Retinal pigment epithelial cell (primary cell): Measurements from ENCODE around the gene CXCL6.

ENCODE experiments used
- DNase-seq: peaks from one replicate; pipeline ENCODE4 v3.0.0-alpha.2; 2010; ENCODE audit warnings: low read depth
- H3K4me3 ChIP-seq: 2 replicates; pipeline ENCODE4 v1.5.1; 2011; ENCODE audit warnings: mild to moderate bottlenecking, low read length, control low read depth, moderate library complexity
- TF ChIP-seq, protein P1 (sequence below): conservative IDR thresholded peaks from 2 replicates; pipeline ENCODE4 v1.5.1; 2011; ENCODE audit warnings: low read depth, low read length, control low read depth, inconsistent platforms

The CXCL6 gene

GRCh38 chr4:73836373-73837279, at the start of gene CXCL6:
CXCL6 (plus strand) TSS chr4:73836678; CDS start chr4:73836751, 73 bp downstream.
- TF ChIP-seq, protein P1, sequence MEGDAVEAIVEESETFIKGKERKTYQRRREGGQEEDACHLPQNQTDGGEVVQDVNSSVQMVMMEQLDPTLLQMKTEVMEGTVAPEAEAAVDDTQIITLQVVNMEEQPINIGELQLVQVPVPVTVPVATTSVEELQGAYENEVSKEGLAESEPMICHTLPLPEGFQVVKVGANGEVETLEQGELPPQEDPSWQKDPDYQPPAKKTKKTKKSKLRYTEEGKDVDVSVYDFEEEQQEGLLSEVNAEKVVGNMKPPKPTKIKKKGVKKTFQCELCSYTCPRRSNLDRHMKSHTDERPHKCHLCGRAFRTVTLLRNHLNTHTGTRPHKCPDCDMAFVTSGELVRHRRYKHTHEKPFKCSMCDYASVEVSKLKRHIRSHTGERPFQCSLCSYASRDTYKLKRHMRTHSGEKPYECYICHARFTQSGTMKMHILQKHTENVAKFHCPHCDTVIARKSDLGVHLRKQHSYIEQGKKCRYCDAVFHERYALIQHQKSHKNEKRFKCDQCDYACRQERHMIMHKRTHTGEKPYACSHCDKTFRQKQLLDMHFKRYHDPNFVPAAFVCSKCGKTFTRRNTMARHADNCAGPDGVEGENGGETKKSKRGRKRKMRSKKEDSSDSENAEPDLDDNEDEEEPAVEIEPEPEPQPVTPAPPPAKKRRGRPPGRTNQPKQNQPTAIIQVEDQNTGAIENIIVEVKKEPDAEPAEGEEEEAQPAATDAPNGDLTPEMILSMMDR, result no peak
- H3K4me3 ChIP-seq, result peak within 1 kb of the TSS; percentile 52
- DNase-seq, result no peak

DNA sequence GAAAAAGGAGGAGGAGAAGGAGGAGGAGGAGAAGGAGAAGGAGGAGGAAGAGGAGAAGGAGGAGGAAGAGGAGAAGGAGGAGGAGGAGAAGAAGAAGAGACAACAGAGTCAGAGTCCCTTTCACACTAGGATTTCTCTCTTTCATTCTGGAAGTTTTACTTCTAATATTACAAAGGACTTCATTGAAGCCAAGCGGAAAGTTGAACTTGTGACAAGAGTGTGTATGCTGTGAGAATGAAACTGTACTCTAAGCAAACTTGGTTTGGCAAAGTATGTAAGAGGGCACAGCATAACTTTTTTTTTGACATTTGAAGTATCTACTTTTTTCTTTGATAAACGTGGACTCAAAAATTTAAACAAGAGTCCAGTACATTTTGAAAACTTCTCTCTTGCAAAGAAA, 48.1 kb upstream of the CXCL6 start:
- no peak overlapping the region for H3K4me3 ChIP-seq
- DNase-seq, result no peak
- TF ChIP-seq, protein P1, result no peak

DNA sequence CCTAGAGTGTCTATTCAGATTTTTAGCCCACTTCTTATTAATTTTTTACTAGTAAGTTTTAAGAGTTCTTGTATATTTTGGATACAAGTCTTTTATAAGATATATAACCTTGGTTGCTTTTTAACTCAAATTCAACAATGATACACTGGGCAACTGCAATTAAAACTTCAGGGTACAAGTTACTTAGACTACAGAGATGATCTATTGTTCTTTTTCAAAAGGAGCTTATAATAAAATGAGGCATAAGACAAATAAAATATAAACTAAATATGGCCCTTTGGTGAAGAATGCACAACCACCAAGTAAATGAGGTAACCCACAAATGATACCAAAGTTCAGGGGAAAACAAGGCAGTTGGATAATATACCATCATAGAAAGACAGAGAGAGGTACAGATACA, 37.6 kb upstream of the CXCL6 start:
- TF ChIP-seq, protein P1, result no peak
- DNase-seq, result no peak

DNA sequence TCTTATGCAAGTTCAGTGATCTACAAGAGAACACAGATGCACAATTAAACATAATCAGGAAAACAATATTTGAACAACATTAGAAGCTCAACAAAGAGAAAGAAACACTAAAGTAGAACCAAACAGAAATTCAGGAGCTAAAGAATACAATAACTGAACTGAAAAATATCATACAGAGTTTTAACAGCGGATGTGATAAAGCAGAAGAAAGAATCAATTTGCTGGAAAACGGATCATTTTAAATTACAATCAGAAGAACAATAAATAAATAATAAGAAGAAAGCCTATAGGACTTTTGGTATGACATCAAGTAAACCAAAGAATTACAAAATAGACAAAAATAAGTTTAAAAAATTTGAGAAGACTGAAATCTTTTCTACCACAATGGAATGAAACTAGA, 36.3 kb upstream of the CXCL6 start:
- H3K4me3 ChIP-seq, result no peak overlapping the region
- TF ChIP-seq, protein P1, result no peak
- DNase-seq, result no peak

More for the DNA sequence above, 37.6 kb upstream of the CXCL6 start:
- H3K4me3 ChIP-seq, result no peak overlapping the region

DNA sequence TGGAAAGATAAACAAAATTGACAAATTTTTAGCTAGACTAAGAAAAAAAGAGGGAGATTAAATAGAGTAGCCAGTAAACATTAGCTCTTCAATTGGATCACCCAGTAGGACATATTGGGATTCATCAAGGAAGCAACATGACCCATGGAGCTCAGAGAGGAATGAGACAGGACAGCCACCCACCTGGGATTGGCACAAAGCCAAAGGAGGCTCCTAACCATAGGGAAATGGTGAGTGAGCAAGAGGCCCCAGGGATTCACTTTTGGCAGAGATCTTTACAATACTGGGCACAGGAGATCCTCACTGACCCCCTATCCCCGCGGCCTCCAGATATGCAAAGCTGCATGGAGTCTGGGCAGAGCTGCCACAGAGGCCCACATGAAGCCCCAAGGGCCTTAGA, 34.8 kb upstream of the CXCL6 start:
- DNase-seq, result no peak
- no peak overlapping the region for H3K4me3 ChIP-seq
- TF ChIP-seq, protein P1, result no peak

DNA sequence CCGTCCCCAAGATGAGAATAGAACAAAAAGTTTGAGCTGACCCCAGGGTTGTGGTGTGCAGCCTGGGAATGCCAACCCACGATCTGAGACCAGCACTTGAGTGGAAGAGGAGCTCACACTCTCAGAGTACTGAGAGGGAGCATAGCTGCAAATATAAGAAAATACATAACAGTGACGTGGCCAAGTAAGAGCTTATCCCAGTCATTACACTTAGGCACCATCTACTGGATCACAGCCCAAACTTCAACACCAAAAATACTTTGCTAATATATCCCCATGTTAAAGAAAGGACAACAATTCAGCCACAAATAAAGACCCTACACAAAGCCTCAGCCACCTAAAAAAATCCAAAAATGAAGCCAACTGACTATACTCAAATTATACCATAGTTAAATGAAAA, 33.3 kb upstream of the CXCL6 start:
- no peak for DNase-seq
- TF ChIP-seq, protein P1, result no peak
- no peak overlapping the region for H3K4me3 ChIP-seq

DNA sequence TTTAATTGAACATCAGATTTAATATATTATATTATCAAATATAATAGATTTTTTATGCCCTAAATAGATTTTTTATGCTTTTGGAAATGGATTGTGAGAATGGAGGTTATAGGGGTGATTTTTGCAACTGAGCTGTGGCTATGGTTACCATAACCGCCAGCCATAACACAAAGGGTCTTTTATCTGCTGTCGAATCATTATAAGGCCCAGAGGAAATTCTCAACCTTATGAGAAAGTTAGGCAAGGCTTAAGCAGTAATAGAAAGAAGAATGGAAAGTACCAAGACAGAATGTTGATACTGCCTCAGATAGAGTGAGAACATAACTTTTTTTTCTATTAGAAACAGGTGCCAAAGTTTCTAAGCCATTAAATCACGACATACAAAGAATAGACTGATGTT, 26.3 kb upstream of the CXCL6 start:
- H3K4me3 ChIP-seq, result no peak overlapping the region
- TF ChIP-seq, protein P1, result no peak
- no peak for DNase-seq
